D721Med (cell line): ENCODE results near the gene CGN.

Source experiments
- DNase-seq: peaks from one replicate; pipeline ENCODE4 v3.0.0; 2011; ENCODE audit warnings: low spot score; ENCODE audit not compliant: insufficient read length
- FAIRE-seq: peaks from 2 replicates; lab custom pipeline; 2011; peaks lifted over from hg19 to GRCh38; lab: Jason Lieb, UNC
- TF ChIP-seq, protein P1 (sequence below): IDR thresholded peaks from 2 replicates; pipeline ENCODE4 v1.5.1; 2012; ENCODE audit warnings: mild to moderate bottlenecking, control low read depth; ENCODE audit not compliant: insufficient read depth; ENCODE audit errors: missing control alignments

The CGN gene

DNA sequence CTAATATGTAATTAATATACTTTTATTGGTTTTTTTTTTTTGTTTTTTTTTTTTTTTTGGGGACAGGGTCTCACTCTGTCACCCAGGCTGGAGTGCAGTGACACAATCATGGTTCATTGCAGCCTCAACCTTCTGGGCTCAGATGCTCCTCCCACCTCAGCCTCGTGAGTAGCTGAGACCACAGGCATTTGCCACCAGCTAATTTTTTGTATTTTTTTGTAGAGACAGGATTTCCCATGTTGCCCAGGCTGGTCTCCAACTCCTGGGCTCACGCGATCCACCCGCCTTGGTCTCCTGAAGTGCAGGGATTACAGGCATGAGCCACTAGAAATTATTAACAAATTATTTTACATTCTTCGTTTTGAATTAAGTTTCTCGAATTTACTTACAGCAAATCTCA, 35.1 kb upstream of the CGN start:
- FAIRE-seq (no peak), DNase-seq (no peak)
- TF ChIP-seq, protein P1, sequence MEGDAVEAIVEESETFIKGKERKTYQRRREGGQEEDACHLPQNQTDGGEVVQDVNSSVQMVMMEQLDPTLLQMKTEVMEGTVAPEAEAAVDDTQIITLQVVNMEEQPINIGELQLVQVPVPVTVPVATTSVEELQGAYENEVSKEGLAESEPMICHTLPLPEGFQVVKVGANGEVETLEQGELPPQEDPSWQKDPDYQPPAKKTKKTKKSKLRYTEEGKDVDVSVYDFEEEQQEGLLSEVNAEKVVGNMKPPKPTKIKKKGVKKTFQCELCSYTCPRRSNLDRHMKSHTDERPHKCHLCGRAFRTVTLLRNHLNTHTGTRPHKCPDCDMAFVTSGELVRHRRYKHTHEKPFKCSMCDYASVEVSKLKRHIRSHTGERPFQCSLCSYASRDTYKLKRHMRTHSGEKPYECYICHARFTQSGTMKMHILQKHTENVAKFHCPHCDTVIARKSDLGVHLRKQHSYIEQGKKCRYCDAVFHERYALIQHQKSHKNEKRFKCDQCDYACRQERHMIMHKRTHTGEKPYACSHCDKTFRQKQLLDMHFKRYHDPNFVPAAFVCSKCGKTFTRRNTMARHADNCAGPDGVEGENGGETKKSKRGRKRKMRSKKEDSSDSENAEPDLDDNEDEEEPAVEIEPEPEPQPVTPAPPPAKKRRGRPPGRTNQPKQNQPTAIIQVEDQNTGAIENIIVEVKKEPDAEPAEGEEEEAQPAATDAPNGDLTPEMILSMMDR, result no peak

- FAIRE-seq, result no peak
- TF ChIP-seq, protein P1, result no peak
- DNase-seq, result no peak
Measured at GRCh38 chr1:151477066-151477465, 34.1 kb upstream of the CGN start.

DNA sequence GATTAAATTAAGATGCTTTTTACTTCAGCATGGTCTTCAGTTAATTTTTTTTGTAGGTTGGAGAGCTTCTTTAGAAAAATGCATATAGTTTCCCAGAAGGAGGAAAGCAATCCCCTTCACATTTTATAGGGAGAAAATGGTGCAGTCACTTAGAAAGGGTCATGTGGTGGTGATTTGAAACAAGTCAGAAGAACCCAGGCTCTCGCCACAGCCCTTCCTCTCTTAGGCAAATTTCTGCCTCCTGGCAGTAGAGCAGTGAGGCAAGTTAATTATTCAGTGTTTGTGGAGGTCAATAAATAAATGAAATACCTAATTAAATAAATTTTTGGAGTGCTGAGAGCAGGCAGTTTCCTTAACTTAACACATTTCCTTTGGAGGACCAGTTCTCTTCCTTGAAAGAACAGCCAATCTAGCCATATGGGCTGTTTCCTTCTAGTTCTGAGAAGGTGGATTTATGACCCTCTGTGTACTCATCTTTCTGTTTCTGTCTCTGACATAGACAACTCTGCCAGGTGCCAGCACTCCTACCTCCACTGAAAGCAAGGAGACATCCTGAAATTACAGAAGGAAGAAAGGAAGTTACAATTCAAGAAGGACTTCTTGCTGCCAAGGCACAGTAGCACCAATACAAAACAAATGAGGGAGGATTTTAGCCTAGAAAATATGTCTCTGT, 32.9 kb upstream of the CGN start:
- FAIRE-seq, result no peak

GRCh38 chr1:151478923-151479322, 32.3 kb upstream of the CGN start:
- FAIRE-seq (no peak), DNase-seq (no peak)
- TF ChIP-seq, protein P1, result no peak

More for the DNA sequence above, 32.9 kb upstream of the CGN start:
- TF ChIP-seq, protein P1, result no peak
- DNase-seq, result no peak

- FAIRE-seq (no peak), DNase-seq (no peak)
- TF ChIP-seq, protein P1, result no peak
Measured at GRCh38 chr1:151479462-151479861, 31.7 kb upstream of the CGN start.

DNA sequence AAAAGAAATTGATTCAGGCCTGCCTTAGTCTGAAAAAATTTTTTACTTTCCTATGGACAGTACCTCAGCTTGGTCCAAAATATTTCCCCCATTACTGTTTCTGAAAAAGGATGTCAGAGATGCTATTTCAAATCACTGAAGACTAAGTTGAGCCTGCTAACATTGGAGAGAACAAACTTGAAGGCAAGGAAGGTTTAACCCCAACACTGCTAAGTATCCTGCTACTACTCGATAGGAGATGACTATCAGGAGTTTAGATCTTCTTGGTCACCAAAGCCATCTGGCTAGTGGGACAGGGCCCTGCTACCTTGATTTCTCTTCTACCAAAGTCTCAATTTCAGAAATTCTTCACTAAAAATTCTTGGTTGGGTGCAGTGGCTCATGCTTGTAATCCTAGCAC, 29.2 kb upstream of the CGN start:
- TF ChIP-seq, protein P1, result no peak
- DNase-seq (no peak), FAIRE-seq (no peak)

DNA sequence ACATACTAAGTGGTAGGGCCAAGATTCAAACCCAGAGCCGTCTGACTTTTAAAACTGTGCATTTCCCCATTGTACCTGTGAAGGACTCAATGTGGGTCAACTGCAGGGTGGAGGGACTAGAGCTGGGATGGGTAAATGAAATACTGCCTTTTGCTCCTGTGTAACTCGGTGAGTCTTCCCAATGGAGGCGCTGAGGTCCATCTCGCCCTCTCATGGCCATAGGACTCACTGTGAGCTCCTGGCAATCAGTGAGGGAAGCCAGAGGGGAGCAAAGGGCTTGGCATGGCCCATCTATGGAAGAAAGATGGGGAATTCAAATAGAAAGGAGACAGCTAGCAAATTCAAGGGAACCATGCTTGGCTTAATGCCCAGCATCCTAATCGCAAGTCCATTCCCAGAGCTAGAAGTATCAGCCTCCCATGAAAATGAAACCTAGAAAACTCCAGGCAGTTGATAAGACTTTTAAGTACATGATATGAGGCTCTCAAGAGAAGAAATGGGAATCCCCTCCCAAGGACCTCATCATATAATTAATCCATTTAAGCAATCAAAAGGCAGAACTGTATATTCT, 25.4 kb upstream of the CGN start:
- FAIRE-seq (no peak), DNase-seq (no peak)
- TF ChIP-seq, protein P1, result no peak
